ENCODE data around the gene YIPF5.

YIPF5 gene

GRCh38 chr5:144121577-144121976 lies 48.9 kb downstream of the YIPF5 start:
- no peak for DNase-seq

DNA sequence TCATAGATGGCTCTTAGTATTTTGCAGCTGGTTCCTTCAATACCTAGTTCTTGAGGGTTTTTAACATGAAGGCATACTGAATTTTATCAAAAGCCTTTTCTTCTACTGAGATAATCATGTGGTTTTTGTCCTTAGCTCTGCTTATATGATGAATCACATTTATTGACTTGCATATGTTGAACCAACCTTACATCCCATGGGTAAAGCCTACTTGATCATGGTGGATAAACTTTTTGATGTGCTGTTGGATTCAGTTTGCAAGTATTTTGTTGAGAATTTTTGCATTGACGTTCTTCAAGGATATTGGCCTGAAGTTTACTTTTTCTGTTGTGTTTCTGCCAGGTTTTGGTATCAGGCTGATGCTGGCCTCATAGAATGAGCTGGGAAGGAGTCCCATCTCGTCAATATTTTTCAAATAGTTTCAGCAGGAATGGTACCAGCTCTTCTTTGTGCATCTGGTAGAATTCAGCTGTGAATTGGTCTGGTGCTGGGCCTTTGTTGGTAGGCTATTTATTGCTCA lies 49.7 kb downstream of the YIPF5 start:
- no peak for DNase-seq

DNA sequence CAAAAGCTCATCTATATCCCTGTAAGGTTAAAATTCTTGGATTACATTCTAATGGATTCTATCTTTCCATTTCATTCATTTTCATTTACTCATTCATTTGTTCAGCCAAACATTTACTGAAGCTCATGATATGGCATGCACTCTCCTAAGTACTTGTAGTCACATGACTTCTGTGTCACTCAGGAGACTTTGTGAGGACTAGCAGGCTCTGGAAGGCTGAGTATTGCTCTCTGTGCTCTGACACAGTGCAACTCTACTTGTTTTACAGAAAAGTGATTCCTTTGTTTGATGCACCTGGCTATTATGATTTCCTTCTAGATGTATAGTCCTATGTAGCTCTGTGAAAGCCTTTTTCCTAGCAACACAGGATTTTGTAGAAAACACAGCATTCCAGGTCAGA lies 53.0 kb downstream of the YIPF5 start:
- DNase-seq: no peak

DNA sequence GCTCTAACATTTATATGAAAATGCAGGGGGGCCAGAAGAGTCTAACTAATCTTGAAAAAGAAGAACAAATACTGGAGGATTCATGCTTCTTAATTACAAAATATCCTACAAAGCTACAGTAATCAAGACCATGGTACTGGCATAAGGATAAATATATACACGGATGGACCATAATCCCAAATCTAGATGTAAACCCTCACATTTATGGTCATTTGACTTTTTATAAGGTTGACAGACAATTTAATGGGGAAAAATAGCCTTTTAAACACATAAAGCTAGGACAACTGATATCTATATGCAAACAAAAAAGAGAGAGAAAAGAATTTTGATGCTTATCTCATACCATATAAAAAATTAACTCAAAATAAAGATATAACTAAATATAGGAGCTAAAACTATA lies 55.9 kb downstream of the YIPF5 start:
- no peak for DNase-seq
